IPS DF 19.7 (cell line): ENCODE results near the gene CXCR5.
"Not testable (repeated sequence)": the region's sequence is repeated elsewhere in the genome, so short reads cannot be mapped to it uniquely, and the experiment has no call there.

ENCODE experiments used
- DNase-seq: peaks from one replicate; pipeline ENCODE4 v3.0.0-alpha.2; 2013; ENCODE audit warnings: low read depth, low spot score

The CXCR5 gene, protein sequence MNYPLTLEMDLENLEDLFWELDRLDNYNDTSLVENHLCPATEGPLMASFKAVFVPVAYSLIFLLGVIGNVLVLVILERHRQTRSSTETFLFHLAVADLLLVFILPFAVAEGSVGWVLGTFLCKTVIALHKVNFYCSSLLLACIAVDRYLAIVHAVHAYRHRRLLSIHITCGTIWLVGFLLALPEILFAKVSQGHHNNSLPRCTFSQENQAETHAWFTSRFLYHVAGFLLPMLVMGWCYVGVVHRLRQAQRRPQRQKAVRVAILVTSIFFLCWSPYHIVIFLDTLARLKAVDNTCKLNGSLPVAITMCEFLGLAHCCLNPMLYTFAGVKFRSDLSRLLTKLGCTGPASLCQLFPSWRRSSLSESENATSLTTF

DNA sequence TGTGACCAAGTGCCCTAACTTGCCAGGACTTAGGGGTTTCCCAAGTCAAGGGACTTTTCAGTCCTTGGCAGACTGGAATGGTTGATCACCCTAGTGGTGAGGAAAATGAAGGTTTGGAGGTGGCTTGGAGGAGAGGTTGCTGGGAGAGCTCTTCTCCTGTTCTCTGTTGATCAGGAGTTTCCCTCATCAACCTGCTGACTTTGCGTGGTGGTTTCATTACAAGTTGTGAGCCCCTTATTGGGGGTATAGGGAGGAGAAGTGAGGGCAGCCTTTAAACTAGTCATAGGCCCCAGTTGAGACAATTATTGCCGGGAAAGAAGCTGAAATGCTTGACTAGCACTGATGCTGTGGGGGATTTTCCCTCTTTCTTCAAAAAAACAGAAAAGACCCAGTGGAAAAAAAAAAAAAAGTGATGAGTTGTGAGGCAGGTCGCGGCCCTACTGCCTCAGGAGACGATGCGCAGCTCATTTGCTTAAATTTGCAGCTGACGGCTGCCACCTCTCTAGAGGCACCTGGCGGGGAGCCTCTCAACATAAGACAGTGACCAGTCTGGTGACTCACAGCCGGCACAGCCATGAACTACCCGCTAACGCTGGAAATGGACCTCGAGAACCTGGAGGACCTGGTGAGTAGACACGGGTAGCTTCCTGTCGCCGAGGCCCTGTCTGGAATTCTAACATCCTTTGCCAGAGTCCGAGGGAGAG is at the start of gene CXCR5:
TSS of gene CXCR5 (plus strand) at position 525 of the 704 bp plus-strand sequence. CDS start at position 575, 50 bp downstream.
- DNase-seq = no peak

DNA sequence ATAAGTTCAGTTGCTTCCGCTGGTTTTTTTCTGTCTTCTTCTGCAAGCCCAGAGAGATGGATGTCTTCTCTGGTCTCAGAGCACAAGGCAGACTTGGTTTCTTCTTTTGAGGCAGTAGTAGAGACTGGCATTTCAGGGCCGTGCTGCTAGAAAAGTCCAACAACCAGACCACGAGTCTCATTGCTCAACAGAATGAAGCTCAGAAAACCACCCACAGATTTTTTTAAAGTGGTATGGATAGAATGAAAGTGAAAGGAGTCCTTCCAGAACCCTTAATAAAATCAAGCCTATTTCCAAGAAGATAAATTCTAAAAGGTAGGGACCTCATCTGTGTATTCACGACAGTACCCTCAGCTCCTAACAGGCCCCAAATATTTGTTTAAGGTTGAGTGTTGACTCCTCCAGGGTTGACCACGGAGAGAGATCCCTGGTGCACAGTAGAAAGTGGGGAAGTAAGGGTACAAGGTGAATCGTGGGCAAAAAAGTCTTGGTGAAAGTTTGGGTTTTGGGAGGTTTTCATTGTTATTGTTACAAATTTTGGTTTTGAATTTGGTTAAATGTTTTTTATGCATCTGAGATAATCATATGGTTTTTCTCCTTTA is 49.2 kb upstream of the CXCR5 start:
- DNase-seq = no peak

DNA sequence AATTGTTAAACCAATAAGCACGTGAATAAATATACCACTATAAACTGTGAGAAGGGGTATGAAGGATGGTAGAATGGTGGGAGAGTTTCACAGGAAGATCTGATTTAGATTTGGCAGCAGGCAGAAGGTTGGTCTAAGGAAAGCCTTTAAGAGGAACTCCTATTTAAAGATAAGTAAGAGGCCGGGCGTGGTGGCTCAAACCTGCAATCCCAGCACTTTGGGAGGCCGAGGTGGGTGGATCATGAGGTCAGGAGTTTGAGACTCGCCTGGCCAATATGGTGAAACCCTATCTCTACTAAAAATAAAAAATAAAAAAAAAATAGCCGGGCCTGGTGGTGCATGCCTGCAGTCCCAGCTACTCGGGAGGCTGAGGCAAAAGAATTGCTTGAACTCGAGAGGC is 45.8 kb upstream of the CXCR5 start:
- no peak for DNase-seq

DNA sequence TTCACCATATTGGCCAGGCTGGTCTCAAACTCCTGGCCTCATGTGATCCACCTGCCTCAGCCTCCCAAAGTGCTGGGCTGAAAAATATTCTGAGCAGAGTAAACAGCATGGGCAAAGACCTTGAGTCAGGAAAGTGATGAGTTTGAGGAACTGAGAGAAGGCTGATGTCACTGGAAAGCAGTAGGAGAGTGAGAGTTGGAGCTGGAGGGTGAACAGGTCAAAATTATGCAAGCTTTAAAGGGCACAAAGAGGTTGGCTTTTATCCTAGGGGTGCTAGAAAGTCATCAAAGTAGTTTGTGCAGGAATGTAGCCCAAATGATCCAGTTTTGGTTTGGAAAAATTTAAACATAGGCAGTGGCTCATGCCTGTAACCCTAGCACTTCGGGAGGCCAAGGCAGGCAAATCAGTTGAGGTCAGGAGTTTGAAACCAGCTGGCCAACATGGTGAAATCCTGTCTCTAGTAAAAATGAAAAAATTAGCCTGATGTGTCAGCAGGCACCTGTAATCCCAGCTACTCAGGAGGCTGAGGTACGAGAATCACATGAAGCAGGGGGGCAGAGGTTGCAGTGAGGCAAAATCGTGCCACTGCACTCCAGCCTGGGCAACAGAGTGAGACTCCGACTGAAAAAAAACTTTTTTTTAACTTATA is 44.7 kb upstream of the CXCR5 start:
- DNase-seq = no peak

DNA sequence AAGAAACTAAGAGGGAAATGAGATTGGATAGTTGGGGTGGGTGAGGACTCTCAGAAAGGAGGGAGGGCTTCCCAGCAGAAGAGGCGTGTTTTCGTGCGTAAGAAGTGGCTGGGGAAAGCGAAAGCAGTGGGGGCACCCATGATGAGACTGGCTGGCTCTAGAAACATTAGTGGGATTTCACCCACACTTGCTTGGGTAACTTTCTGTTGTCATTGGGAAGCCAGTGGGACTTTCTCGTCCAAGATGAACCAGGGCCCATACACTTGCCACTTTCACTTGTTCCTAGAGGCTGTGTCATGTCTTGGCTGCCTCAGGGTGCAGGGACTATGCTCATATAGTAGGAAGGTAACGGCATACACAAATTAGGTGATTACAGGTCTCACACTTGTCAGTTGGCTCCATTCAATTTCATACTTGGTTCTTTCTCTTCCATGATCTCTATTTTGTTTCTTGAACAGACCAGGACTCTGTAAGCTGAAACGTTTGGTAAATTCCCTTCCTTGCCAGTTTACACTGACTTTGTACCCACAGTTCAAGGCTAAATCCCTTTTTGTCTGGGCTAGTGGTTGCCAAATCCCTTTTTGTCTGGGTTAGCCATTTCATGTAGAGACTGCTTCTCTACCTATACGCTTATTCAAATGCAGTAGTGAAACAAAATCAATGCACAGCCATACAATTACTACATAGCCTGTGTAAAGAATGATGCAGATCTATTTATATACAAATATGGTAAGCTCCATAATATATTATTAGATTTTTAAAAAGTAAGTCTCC is 42.0 kb upstream of the CXCR5 start:
- DNase-seq = no peak

DNA sequence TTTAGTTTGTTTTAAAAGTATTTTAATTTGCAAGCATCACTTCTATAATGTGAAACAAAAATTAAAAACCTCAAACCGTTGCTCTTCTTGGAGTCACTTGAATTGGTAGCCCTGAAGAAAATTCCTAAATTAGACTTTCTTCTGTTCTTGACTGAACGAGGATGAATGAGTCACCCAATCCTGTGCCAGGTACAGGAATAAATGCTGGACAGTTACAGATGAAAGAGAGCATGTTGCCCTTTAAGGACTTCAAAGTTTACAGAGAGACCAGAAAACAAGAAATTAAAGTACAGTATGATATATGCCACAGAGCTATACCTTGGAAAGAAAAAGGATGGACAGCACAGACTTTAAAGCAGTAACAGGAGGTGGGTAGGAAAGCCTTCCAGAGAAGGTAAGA is 41.3 kb upstream of the CXCR5 start:
- DNase-seq = no peak

DNA sequence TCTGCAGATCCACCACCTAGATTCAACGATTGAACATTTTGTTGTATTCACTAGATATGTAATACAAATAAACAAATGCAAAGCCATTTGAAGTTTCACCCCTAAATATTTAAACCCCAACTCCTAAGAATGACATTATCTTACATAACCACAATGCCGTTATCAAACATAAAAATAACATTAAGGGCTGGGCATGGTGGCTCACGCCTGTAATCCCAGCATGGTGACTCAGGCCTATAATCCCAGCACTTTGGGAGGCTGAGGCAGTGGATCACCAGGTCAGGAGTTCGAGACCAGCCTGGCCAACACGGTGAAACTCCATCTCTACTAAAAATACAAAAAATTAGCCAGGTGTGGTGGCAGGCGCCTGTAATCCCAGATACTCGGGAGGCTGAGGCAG is 40.8 kb upstream of the CXCR5 start:
- DNase-seq = not testable (repeated sequence)

DNA sequence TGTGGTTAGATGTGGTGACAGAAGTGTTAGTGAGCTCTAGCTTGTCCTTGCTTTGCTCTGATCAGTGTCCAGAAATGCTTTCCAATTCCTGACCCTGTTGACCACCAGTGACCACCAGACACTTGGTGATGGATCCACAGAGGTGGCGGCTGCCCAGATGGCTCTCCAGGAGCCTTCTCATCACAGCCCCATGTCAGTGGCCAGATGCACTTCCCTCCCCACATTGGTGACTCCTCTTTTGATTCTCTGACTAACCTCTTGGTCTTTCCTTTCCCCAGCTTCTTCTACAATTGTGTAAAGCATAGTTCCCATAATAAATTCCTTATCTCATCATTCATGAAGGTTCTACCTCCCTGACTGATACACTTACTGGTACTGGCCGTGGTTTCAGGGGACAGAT is 40.1 kb upstream of the CXCR5 start:
- no peak for DNase-seq

DNA sequence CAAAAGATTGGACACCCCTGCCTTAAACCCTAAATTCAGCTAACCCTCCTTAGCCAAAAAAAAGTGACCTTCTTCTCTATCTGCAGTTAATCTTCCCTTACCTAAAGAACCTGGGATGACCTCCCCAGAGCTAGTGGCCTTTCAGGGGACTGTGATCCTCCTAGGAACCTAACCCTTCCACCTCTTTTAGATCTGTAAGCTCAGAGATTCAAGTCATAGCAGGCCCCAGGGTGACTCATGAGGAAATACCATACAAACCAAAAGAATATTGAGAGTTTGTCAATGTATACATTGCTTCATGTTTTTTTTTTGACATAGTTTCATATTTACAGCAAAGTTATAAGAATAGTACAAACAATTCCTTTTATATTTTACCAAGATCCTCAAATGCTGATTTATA is 38.3 kb upstream of the CXCR5 start:
- DNase-seq = no peak

DNA sequence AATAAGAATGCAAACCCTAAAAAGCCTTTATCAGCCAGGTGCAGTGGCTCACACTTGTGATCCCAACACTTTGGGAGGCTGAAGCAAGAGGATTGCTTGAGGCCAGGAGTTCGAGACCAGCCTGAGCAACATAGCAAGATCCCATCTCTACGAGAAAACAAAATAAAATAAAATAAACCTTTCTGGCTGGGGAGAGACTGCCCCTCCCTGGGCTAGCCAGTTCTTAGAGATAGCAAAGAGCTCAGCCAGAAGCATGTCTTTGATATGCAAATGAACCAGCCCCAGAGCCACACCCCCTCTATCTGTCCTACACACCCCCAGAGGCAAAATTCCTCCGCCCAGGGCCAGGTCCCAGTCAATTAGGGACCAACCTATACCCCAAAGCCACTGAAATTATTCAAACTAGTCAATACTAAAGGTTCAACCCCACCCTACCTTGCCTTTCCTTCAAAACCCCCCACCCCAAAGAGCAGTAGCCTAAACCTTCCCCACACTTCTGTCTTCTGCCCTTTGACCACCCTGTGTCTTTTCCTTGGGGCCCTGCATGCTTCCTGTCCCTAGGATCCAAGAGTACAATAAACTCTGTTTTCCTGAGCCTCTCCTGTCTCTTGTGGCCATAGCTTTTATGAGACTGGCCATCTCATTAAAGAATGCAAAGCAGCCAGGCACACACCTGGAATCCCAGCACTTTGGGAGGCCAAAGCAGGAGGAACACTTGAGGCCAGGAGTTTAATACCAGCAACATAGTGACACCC is 37.3 kb upstream of the CXCR5 start:
- DNase-seq = no peak

DNA sequence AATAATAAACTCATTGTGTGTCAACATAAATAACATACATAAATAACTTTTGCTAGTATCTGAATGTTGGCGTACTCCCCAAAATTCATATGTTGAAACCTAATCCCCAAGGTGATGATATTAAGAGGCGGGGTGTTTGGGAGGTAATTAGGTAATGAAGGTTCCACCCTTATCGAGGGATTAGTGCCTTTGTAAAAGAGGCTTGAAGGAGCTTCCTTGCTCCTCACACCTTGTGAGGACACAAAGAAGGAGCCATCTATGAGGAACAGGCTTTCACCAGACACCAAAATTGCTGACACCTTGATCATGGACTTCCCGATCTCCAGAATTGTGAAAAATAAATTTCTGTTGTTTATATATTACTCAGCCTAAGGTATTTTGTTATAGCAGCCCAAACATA is 33.9 kb upstream of the CXCR5 start:
- DNase-seq = no peak

DNA sequence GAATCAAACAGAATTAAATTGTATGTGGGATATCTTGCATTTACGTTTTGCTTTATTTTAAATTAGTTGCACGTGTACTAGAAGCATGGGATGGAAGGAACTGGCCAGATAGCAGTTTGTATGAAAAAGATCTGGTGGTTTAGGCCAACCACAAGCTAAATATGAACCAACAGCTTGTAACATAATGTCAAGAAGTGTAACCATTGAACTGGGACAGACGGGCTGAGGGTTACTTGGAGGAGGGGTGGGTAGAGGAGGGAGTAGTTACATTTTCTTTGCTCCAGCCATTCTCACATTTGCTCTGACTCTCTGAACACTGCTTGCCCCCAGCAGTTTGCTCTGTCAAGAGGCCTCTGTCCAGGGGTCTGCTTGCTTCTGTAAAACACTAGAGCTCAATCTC is 31.7 kb upstream of the CXCR5 start:
- no peak for DNase-seq

DNA sequence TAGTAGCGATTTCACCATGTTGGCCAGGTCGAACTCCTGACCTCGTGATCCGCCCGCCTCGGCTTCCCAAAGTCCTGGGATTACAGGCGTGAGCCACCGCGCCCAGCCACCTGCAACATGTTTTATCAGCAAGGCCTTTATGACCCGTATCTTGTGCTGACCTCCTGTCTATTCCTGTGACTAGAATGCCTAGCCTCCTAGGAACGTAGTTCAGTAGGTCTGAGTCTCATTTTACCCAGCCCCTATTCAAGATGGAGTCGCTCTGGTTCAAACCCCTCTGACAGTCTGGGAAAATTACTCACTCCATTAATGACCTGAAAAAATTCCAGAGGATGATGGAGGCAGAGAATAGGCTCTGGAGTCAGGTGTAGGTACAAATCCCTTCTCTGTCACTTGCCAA is 30.0 kb upstream of the CXCR5 start:
- no peak for DNase-seq

DNA sequence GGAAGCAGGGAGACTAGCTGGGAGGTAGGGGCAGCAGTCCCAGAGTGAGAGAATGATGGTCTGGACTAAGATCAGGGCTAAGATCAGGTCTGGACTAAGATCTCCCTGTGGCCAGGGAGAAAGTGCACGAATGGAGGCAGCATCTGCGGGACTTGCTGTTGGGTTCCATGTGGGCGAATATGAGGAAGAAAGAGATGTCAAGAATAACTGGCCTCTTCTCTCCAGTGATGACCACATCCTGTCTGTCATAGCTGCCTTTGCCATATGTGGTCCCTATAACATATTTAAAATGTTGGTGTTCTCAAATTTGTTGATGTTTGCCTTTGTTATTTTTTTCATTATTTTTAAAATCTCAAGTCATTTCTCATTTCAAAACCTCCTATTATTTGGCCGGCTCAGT is 27.4 kb upstream of the CXCR5 start:
- no peak for DNase-seq

DNA sequence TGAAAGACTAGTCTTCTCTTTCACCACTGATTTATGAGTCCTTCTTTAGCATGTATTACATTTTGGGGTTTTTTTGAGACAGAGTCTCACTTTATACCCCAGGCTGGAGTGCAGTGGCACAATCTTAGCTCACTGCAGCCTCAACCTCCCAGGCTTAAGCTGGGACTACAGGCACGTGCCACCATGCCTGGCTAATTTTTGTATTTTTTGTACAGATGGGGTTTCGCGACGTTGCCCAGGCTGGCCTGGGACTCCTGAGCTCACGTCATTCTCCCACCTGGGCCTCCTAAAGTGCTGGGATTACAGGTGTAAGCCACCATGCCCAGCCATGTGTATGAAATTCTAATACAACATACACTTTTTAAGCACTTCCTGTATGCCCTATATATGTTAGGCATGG is 26.3 kb upstream of the CXCR5 start:
- no peak for DNase-seq

DNA sequence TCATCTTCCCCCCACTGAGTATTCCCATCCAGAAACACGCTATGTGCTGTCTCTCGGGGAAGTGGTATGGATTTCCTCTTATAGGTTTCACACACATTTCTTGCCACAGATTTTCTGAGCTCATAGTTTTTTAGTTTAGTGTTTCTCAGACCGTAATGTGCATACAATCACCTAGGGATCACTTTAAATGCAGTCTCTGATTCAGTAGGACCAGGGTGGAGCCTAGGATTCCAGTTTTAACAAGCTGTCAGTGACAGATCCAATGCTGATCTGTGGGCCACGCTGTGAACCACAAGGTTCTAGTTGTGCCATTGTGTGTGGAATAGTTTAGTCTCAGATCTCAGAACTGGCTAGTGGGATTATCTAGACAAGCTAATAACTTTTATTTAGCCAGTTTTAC is 23.7 kb upstream of the CXCR5 start:
- no peak for DNase-seq

DNA sequence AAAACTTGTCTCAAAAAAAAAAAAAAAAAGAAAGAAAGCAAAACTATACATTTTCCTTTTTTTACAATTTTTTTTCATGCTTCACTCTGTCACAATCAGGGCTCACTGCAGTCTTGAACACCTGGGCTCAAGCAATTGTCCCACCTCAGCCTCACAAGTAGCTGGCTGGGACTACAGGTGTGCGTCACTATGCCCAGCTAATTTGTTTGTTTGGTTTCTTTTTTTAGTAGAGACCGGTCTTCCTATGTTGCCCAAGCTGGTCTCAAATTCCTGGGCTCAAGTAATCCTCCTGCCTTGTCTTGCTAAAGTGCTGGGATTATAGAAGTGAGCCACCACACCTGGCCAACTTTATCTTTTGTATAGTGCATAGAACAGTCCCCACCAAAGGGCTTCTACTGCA is 15.0 kb upstream of the CXCR5 start:
- DNase-seq = no peak

DNA sequence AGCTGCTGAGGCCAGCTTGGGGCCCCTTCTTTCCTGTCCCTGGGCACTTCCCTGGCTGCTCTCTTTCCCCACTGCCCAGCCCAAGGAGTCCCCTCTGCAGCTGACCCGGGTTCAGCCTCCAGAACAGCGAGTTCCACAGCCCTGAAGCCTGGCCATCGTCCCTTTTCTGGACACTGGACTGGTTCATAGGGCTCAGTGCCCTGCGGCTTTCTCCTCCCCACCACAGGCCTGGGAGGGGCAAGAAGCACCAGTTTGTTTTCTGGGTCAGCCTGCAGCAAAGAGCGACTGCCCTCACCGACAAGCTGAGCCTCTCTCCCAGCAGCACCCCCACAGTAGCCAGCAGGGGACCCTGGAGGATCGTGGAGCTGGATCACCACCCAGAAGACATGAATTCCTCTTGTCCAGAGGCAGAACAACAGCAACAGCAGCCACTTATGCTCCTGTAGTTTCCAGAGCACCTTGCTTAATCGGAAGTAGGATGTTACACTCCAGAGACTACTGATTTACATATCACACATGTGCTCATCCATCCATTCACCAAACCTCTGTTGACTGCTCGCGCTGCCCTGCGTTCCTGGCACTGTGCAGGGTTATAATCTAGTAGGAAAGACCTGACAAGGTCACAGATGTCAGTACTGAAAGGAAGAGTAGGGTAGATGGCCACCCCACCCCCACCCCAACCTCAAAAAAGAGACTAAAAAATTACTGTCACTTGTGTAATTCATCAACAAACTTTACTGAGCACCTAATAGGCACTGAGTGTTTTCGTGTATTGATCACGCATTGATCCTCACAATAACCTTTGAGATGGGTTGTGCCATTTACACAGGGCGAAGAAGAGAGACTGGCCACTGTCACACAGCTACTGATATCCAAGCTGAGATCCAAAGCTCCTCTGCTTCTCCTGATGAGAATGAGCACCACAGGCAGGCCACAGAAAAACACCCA is 13.0 kb upstream of the CXCR5 start:
- no peak for DNase-seq

DNA sequence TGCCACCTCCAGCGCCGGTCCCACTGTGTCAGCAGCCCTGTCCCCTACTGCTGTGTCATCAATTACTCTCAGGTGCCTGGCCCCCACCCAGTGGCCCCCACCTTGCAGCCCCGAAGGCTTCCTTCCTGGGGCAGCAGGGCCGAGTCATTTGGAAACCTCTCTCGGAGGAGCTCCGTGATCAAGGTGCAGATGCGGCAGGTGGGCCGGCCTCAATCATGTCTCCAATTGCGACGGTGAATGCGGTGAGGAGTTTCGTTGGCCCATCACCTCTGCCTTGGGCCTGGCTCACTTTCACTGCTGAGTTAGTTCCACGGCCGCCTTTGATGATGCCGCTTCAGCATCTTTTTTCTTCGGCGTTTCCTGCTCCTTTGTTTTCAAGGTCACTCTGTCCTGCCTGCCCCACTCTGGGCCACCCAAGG is 11.3 kb upstream of the CXCR5 start:
- DNase-seq = no peak

DNA sequence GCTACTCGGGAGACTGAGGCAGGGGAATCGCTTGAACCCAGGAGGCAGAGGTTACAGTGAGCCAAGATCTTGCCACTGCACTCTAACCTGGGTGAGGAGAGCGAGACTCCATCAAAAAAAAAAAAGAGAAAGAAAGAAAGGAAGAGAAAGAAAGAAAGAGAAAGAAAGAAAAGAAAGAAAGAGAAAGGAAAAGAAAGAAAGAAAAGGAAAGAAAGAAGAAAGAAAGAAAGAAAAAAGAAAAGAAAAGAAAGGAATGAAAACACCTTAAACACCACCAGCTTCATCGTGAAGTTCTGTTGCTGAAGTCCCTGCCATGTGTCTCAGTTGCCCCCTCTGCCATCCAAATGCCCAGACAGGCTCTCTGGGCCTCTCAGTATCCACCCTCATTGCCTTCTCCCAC is 9.9 kb upstream of the CXCR5 start:
- DNase-seq = no peak
